Lower lobe of right lung (tissue), 2 donors: ENCODE results near the gene ANKRD28. TPM values are rescaled to one million over a fixed set of nuclear protein-coding genes. Genes with fewer than 3 reads are reported as not detected.

Experiments used
- ATAC-seq, 2 donors: fragments of 200-7000 bp; cut with Tn5 transposase; one replicate each; pipeline ENCODE4 v1.9.1; 2020 to 2022; ENCODE audit warnings: mild to moderate bottlenecking in 2 of 2, moderate library complexity in 2 of 2
- DNase-seq: peaks from one replicate; pipeline ENCODE4 v3.0.0-alpha.2; 2020
- H3K27ac ChIP-seq: fragments of 200-600 bp; one replicate; pipeline ENCODE4 v1.8.0; 2022
- H3K27me3 ChIP-seq: fragments of 200-600 bp; one replicate; pipeline ENCODE4 v1.8.0; 2022; ENCODE audit warnings: low read depth
- H3K36me3 ChIP-seq: fragments of 200-600 bp; one replicate; pipeline ENCODE4 v1.8.0; 2022; ENCODE audit warnings: mild to moderate bottlenecking
- H3K4me1 ChIP-seq: fragments of 200-600 bp; one replicate; pipeline ENCODE4 v1.8.0; 2022
- H3K4me3 ChIP-seq: fragments of 200-600 bp; one replicate; pipeline ENCODE4 v1.8.0; 2022; ENCODE audit warnings: mild to moderate bottlenecking
- H3K9me3 ChIP-seq: fragments of 200-600 bp; one replicate; pipeline ENCODE4 v1.8.0; 2022
- intact Hi-C: fragments of 100-400 bp; cut with DNase I; formaldehyde crosslinking; loops from one replicate; pipeline ENCODE4 v1.11.0; 2022
- total RNA-seq: library from RNA; stranded (reverse); fragmentation: NEBNext Ultra II Directional; extraction: Animal tissue kit (Norgen Biotek cat#: 25700); gene quantifications from one replicate; pipeline ENCODE4 v1.2.1, GENCODE V29; 2021
- TF ChIP-seq, protein P1 (sequence below): fragments of 200-600 bp; IDR thresholded peaks from one replicate; pipeline ENCODE4 v1.8.0; 2022; ENCODE audit warnings: antibody characterized with exemption, mild to moderate bottlenecking
- donor health status: DM: no; HTN: yes; CAD: no; lungs with severe emphysema.

Gene ANKRD28
- total RNA-seq, 1 donor from 2014 or later = 57.2 TPM

GRCh38 chr3:15665510-15666150, 132.1 kb downstream of the ANKRD28 start:
- Histone ChIP-seq H3K27me3 (no peaks in the 10 kb centered on the region), H3K4me3 (no peak overlapping the region), H3K27ac (no peak overlapping the region), H3K4me1 (no peaks in the 10 kb centered on the region), H3K9me3 (no peaks in the 10 kb centered on the region), H3K36me3 (peaks cover 15% of the 10 kb centered on the region)
- ATAC-seq (no peak), DNase-seq (no peak)
- intact Hi-C loops = no loop called here
- TF ChIP-seq, protein P1, sequence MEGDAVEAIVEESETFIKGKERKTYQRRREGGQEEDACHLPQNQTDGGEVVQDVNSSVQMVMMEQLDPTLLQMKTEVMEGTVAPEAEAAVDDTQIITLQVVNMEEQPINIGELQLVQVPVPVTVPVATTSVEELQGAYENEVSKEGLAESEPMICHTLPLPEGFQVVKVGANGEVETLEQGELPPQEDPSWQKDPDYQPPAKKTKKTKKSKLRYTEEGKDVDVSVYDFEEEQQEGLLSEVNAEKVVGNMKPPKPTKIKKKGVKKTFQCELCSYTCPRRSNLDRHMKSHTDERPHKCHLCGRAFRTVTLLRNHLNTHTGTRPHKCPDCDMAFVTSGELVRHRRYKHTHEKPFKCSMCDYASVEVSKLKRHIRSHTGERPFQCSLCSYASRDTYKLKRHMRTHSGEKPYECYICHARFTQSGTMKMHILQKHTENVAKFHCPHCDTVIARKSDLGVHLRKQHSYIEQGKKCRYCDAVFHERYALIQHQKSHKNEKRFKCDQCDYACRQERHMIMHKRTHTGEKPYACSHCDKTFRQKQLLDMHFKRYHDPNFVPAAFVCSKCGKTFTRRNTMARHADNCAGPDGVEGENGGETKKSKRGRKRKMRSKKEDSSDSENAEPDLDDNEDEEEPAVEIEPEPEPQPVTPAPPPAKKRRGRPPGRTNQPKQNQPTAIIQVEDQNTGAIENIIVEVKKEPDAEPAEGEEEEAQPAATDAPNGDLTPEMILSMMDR = no peak

DNA sequence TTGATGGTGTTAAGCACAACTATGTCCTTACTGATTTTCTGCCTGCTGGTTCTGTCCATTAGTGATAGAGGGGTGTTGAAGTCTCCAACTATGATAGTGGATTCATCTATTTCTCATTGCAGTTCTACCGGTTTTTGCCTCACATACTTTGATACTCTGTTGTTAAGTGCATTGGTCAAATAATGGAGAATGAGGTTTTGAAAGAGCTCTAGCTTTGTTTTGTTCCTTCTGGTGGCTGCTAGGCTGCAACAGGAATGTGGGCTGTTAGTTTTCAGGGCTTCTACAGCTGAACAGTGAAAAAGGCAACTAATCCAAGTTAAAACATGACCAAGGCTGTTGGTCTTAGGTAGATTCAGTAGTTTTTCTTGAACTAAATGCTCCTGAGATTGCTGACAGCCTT, 133.6 kb downstream of the ANKRD28 start:
- TF ChIP-seq, protein P1 = no peak
- no peak for DNase-seq

DNA sequence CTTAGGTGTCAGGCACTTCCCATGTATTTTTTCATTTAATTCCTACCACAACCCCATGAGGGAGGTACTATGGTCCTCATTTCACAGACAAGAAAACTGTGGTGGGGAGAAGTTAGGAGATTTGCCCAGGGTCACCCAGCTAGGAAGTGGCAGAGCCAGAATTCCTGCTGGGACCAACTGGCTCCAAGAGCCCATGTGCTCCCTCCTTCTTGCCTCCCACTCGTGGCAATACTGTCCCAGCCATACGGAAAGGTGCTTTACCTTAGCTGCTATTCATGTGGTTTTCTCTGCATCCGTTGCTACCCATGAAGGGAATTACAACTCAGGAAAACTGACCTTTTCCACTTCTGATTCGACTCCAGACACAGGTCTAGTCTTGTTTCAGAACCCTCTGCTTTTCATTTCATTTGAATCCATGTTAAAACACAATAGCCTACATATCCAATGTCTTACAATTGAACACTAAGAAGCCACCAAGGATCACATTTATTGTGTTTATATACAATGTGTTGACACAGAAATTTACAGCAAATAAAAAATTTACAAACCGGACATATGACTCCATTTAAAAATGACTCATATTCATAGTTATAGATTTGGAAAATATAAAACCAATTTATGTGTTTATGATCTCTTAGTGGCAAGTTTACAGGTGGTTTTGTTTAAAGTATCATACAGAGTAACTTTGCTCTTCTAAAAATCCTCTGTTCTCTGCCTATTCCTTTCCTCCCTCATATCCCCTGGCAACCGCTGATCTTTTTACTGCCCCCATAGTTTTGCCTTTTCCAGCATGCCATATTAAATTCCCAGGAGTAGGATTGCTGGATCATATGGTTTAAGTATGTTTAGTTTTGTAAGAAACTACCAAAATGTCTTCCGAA, 137.5 kb downstream of the ANKRD28 start:
- intact Hi-C loops = no loop called here
- TF ChIP-seq, protein P1 = no peak

More for the DNA sequence above, 133.6 kb downstream of the ANKRD28 start:
- H3K27me3 ChIP-seq = no peaks in the 10 kb centered on the region
- H3K36me3 ChIP-seq = peaks cover 5% of the 10 kb centered on the region
- H3K27ac ChIP-seq = no peak overlapping the region
- no peak for ATAC-seq
- no peaks in the 10 kb centered on the region for H3K9me3 ChIP-seq
- H3K4me1 ChIP-seq = no peaks in the 10 kb centered on the region
- H3K4me3 ChIP-seq = no peak overlapping the region
- intact Hi-C loops = no loop called here

DNA sequence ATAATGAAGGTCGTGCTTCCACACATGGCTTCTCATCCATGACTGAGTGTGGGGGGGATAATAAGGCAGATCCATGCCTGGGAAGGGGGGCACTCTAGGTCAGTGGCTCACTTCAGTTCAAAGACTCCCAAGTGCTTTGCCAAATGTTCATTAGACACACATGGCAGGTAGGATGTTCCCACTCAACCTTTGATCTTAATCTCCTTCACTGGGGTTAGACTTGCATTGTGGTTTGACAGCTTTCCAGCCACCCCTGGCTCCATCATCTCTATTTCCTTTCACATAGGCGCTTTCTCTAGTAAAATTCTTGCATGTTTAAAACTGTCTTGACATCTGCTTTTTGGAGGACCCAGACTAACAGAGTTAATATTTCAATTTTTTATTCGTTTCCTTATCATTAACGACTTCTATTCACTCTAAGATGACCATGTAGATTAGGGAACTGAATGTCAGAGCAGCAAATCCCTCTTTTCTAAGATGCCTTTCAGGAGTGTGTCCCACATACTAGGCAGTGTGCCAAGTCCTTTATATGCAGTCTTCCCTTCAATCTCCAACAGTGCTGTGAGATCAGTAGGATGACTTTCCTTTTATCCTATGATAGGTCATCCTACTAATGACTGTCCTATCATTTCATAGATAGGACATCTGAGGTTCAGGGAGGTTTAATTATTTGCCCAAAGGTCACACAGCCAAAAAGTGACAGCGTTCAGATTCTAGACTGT, 138.4 kb downstream of the ANKRD28 start:
- Histone ChIP-seq H3K9me3 (peaks cover 22% of the 10 kb centered on the region), H3K27me3 (no peaks in the 10 kb centered on the region), H3K4me3 (no peak overlapping the region), H3K36me3 (no peaks in the 10 kb centered on the region), H3K27ac (no peak overlapping the region), H3K4me1 (no peaks in the 10 kb centered on the region)
- no peak for ATAC-seq
- intact Hi-C loops = no loop called here
- no peak for DNase-seq
- TF ChIP-seq, protein P1 = no peak

More for the DNA sequence above, 137.5 kb downstream of the ANKRD28 start:
- H3K27ac ChIP-seq = no peak overlapping the region
- H3K4me3 ChIP-seq = no peak overlapping the region
- peaks cover 21% of the 10 kb centered on the region for H3K9me3 ChIP-seq
- H3K36me3 ChIP-seq = no peaks in the 10 kb centered on the region
- ATAC-seq (no peak), DNase-seq (no peak)
- no peaks in the 10 kb centered on the region for H3K27me3 ChIP-seq
- H3K4me1 ChIP-seq = no peaks in the 10 kb centered on the region

GRCh38 chr3:15657016-15657415, 140.8 kb downstream of the ANKRD28 start:
- H3K4me3 ChIP-seq = no peak overlapping the region
- TF ChIP-seq, protein P1 = no peak
- no peaks in the 10 kb centered on the region for H3K27me3 ChIP-seq
- DNase-seq (no peak), ATAC-seq (no peak)
- H3K27ac ChIP-seq = no peak overlapping the region
- no peaks in the 10 kb centered on the region for H3K36me3 ChIP-seq
- H3K4me1 ChIP-seq = no peaks in the 10 kb centered on the region
- H3K9me3 ChIP-seq = peaks cover 22% of the 10 kb centered on the region
- intact Hi-C loops = no loop called here
